GM18511 (cell line): ENCODE data around the gene DOCK3.
"Not testable (repeated sequence)": the region's sequence is repeated elsewhere in the genome, so short reads cannot be mapped to it uniquely, and the experiment has no call there.

Experiments used
- ATAC-seq: cut with Tn5 transposase; IDR thresholded peaks from one replicate; pipeline ENCODE4 v1.9.1; 2021; ENCODE audit warnings: mild to moderate bottlenecking, moderate library complexity; ENCODE audit not compliant: unreplicated experiment

Gene DOCK3

DNA sequence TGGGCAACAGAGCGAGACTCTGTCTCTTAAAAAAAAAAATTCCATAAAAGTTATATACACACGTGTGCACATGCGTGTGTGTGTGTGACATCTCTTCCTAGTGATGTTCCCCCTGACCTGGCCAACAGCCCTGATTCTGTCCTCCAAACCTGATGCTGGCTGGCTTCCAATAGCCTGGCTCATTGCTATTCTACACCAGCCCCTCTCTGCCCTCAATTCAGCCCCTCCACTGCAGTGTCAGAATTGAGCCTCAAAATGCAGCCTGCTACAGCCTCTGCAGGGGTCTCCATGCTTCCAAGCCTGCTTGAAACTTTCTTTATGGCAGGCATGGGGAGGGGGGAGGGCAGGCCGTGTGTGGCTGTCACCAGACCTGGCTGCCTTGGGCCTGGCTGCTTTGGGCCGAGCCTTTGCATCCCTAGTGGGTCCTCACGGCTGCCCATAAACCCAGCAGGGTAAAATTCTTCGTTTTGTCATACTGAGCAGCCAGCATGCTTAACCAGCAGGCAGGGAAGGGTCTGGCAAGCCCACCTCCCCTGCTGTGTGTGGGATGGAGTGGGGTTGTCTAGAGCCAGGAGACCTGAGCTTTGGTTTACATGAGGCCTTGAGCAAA is 22.7 kb upstream of the DOCK3 start:
- no peak for ATAC-seq

DNA sequence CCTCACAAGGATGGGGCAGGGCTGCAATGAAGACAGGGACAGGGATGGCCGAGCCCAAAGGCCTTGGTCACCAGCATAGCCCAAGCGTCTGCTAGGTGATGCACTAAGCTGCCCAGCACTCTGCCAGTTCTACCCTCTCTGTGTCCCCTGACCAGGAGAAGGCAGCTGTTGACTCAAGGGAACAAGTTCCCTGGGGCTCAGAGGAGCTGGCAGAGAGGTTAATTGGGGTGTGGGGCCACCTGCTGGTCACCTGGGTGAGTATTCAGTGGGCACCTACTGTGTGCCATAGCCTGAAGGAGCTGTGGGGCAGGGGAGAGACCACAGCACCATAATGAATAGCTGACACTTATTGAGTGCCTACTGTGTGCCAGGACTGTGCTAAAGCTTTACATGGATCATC is 22.0 kb upstream of the DOCK3 start:
- ATAC-seq, result peak; percentile 52

DNA sequence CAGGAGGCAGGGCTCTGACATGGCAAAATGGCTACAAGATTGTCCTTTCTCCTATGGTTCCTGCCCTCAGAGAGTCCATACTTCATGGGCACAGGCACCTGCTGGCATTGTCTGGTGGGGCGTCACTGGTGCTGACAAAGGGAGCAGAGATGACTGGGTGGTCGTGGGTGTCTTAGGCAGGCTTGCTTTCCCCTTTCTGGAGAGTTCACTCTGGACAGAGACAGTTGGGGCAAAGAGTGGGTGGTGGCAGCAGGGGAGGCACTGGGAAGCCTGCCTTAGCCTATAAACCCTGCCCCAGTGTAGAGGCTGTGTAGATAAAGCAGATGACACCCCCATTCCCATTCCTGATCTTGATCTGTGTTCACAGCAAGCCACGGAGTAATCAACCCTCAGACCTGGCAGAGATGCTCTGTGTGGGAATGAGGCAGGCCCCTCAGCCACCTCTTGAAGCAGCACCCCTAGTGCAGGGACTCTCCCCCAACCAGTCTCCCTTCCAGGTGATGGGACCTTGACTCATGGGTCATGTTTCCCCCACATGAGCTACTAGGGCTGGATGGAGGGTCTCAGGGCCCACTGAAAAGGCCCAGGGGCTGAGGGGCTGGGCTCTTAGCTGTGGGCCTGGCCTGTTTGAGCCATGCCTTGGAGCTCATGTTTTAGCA is 20.7 kb upstream of the DOCK3 start:
- no peak for ATAC-seq

DNA sequence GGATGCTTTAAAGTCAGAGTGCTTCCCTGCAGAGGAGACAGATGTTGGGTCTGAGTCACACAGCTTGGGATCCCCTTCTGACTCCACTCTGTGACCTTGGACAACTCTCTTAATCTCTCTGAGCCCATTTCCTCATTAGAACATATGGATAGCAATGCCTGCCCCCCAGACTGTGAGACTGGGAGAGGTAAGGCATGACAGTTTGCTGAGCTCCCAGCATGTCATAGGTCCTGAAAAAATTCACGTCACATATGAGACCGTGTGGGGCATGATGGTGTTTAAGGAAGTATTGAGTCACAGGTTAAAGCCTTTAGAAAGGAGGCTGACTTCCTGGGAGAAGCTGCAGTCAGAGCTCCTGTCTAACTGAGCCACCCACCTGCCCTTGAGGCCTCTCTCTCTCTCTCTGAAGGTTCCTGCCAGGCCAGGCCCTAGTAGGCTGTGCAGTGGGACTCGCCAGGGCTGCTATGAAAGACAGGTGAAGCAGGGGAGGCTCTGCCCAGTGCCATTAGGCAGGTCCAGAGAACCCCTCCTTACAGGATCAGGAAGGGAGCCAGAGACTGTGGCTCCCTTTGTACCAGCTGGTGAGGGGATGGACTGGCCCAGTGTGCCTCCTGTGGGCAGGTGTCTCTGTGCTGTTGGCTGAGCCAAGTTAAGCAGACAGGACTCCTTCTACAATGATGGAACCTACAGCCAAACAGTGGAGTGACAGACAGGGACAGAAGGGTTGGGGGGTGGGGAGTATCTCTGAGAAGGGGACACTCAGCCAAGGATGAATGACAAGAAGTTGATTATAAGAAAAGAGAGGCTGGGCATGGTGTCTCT is 19.5 kb upstream of the DOCK3 start:
- no peak for ATAC-seq

DNA sequence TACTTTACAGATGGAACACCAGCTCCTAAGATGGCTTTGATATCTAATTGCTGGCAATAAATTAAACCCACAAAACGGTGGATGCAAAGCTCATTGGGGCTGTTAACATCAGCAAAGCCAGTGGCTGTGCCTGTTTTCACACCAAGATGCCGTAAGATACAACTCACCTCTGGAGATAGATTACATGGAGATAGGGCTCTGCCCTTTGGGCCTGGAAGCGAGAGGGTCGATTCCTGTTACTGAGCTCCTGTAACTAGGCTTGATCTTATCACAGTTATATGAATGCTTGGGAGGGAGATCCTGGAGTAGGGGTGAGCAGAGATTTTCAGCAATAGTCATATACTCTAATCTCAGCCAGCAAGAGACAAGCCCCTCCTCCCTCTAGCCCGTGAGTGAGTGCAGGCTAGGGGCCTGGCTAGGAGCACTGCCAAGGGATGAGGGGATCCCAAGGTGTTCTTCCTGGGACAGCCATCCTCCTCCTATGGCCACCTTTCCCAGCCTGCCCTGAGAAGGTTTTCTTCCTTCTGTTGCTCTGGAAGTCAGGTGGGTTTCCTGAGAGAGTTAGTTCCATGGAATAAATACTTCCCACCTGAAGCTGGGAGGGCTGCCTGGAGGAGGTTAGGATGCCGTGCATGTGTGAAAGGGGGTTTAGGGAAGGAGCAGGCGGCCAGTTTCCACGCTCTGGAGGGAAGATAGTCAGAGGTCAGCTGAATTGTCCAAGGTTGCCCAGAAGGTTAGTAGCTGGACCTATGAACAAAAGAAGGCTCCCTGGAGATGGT is 18.1 kb upstream of the DOCK3 start:
- ATAC-seq, result no peak

DNA sequence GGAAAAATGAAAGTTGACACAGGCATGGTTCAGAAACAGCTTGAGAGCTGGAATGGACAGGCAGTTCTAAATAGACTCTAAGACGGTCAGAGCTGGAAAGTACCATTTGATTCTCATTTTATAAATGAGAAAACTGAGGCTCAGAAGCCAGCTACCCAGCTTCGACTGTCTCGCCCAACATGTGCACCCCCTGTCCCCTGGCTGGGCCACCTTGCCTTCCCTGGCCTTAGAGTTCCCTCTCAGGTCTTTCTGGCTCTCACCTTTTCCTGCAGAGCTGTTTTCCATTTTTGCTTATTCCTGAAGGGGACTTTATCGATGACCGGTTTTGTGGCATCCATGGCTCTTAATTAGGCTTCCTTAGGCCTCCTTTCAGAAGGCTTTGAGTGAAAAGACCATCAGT is 17.3 kb upstream of the DOCK3 start:
- no peak for ATAC-seq

DNA sequence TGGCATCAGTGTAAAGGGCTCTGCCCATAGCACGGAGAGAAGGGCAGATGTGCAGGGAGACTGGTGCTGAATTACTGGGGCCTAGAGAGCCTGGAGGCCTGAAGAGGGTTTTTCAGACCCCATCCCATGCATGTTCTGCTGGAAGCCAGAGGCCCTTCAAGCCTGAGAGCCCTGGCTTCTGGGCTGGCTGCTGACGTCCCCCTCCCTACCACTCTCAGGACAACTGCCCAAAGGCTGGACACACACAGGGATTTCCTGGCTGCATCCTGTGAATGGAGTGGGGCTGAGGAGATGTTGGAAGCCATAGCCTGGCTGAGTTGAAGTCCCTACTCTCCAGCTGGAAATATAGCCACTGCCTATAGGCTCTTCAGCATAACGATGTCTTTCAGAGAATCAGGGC is 16.9 kb upstream of the DOCK3 start:
- ATAC-seq, result no peak

DNA sequence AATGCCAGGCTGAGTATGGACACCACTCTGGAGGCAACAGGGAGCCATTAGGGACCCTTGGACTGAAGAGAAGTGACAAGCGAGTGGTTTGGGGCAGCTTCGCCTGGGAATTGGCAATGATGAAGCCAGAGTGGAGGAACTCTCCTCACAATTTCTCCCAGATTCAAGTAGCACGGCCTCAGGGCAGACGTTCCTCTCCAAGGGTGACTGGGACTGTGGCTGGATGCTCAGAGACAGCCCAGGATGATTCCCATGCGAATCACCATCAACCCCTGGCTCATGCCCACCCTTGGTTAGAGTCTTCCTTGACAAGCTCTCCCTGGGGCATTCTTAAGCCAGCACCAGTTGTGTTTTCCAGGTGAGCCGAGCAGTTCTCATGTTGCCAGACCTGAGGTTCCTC is 16.3 kb upstream of the DOCK3 start:
- no peak for ATAC-seq

DNA sequence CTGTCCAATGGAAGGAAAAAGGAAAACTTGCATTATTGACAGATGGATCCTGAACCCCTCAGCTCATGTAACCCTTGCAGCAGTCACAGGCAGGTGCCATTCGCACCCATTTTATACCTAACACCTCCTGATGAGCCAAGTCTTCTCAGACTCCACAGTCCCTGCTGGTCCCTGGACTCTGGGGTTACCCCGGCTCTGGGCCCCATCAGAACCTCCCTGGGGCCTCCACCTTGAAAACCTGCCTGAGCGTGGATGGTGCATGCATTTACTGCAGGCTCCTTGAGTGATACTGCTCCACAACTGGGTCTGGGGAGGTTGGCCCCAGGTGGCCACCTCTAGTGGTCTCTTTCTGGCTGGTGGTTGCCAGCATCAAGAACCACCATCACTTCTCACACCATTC is 15.9 kb upstream of the DOCK3 start:
- no peak for ATAC-seq

DNA sequence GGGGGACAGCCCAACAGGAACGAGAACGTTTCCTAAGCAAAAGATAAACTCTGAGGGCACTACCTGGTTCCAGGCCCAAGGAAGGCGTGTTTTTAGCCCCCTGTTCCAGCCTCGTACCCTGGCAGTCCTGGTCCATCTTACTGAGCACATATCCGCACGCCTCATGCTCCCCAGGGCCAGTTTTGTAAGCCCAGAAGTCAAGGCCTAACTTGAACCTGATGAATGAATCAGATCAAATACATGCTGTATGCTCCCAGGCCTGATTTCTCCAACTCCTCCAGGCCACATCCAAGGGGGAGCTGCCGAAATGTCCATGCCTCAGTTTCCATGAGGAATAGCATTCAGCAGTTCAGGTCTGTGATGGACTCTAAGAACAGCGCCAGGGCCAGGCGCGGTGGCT is 14.3 kb upstream of the DOCK3 start:
- ATAC-seq, result no peak

DNA sequence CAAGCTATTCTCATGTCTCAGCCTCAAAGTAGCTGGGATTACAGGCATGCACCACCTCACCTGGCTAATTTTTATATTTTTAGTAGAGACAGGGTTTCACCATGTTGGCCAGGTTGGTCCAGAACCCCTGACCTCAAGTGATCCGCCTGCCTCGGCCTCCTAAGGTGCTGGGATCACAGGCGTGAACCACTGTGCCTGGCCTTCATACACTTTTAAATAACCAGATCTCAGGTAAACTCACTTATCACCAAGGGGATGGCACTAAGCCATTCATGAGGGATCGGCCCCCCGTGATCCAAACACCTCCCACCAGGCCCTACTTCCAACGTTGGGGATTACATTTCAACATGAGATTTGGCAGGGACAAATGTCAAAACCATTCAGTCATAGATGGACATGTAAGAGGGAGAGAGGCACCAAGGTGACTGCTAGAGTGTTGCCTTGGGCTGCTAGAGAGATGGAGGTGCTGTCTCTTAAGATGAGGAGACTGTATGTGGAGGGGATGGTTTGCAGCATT is 13.3 kb upstream of the DOCK3 start:
- no peak for ATAC-seq

DNA sequence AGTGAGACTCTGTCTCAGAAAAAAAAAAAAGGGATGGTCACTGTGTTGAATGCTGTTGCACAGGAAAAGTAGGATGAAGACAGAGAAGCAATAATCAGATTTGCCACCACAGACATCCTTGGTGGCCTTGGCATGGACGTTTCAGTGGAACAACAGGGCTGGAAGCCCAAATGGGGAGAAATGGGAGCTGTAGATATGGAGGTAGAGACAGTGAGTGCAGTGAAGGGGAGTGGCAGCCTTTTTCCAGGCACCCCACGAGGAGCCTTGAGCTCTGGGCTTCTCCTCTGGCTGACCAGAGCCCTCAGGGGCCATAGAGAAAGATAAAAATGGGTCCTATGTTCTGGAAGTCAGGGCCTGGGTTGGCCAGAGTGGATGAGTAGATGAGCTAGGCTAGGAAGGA is 12.3 kb upstream of the DOCK3 start:
- ATAC-seq, result no peak

DNA sequence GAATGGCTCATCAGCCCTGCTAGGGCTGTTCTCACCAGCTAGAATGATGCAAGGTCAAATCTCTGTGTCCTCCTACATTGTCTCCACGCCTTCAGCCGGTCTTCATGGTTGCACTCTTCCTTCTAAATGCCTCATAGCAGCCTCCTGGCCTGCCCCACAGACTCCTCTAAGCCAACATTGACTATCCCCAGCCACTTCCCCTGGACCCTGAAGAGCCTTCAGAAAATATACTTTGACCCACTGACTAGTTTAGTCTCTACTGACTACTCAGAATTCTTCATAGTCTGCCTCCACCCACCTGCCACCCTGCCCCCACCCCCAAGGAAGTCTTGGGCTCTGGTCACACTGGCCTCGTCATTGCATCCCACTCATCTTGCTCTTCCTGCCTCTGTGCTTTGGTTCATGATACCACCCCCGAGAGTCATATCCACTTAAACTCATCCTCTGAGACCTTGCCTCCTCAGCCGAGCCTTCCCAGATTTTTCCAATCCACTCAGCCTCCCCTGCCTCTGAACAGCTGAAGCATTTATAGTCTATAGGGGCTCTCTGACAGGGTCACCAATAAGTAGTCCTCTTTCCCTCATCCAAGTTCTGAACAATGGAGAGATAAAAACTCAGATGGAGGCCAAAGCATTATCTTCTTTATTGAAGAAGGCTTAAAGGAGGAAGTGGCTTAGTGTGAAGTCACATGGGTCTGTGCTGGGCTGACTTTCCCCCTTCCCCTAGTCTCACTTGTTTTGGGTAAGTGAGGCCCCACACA is 9.5 kb upstream of the DOCK3 start:
- ATAC-seq, result no peak

DNA sequence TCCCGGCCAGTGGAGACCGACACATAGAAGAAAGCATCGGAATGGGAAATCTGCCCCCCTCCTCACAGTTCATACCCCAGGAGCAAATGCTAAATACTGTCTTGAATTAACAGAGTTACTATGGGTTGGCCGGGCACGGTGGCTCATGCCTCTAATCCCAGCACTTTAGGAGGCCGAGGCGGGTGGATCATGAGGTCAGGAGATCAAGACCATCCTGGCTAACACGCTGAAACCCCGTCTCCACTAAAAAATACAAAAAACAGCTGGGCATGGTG is 8.9 kb upstream of the DOCK3 start:
- ATAC-seq, result not testable (repeated sequence)

DNA sequence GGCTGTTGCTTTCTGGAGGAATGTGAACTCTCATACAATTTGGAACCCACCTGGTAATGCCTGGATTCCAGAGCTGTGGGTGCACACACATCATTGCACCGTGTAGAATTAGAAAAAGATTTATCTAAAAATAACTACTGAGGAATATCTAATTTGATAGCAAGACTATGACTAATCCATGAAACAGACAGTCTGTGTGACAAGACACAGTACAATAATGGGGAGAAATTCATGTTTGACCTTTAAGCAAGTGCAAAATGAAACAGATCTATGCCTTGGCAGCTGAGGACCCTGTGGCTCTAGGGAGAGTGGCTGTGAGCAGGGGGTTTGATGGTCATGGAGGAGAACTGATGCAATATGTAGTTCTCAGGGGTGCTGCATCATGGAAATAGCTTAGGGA is 7.9 kb upstream of the DOCK3 start:
- no peak for ATAC-seq

DNA sequence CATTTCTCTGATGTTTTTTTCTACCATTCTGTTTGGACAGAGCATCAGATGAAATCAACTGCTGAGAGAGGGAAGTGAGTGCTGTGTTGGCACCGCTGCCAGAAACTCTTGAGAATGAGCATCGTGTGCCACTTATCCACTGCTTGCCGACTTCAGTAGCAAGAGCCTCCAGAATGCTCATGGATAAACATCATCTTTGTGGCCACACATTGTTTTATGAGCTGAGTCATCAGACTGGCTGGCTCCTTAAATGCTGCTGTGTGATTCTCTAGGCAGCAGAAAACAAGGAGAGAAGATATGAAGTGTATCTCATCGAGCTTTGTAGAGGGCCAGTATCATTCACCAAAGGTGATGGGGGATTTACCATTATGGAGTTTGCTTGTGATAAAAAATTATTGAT is 3.4 kb upstream of the DOCK3 start:
- ATAC-seq, result no peak

DNA sequence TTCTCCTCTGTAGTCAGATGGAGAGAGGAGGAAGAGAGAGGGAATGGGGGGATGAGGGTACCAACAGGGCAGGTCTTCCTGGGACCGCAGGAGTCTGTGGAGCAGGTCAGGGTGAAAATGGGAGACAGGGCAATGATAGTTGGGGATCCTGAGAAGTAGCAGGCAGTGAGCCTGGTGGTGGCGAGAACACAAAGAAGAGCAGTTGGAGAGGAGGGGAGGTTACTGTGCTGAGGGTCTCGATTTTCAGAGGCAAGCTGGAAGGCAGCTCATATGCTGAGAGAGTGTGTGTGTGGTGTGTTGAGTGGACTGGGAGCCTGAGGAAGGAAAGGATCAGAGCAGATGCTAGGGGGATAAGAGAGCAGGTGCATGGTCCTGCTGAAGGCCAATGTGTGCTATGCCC is 2.1 kb upstream of the DOCK3 start:
- no peak for ATAC-seq

DNA sequence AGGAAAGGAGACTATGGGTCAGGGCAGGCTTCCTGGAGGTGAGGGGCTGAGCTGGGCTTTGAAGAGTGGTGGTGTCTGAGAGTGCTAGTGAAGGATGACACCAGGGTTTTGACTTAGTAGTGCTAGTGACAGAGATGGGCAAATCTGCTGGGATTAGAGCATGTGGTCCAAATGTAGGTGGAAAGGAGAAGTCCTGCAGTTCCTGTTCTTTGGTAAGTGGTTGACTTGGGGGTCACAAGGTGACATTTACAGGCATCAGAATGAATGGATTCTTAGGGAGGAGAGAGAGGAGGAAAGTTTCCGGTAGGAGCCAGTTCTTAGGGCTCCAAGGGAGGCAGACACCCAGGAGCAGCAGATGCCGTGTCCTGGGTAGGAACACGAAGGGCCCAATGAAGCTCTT is 796 bp upstream of the DOCK3 start:
- ATAC-seq, result no peak

DNA sequence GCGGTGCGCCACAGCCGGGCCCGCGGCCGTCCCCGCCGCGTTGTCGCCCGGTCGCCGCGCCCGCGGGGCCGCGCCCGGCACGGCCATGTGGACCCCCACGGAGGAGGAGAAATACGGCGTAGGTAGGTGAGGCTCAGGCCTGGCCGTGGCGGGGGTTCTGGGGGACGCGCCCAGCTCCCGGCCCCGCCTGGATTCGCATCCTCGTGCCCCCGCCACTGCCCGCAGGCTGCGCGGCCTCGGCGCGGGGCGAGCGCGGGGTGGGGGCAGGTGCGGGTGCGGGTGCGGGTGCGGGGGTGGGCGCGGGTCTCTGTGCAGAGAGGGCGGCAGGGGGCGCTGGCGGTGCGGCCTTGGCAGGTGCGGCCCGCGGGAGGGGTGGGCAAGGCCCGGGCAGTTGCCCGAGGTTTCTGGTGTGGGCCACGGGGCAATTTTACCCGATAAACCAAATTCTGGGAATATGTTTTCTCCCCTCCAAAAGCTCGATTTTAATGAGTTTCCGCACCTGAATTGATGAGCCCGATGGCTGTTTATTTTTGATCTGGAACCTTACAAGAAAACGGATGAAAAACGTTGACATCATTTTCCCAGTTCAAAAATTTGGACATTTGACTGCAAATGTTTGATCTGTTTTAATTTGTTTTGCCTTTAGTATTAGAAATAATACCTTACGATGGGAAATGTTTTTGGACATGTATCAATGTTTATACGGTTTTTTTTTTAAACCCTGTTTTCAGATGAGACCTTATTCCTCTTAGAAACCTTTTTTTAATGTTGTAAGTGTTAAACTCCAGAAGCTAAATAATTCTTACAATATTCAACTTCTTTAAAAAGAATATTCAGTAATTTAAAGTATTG is 678 bp downstream of the DOCK3 start:
- ATAC-seq, result peak; percentile 31
